Stimulated activated CD8-positive, alpha-beta memory T cell treated with anti-CD3 and anti-CD28 coated beads, Interleukin-7, amount 100 ng/mL, for 48 hours (primary cell): Measurements from ENCODE around the gene UCN3.
"Not testable (repeated sequence)": the region's sequence is repeated elsewhere in the genome, so short reads cannot be mapped to it uniquely, and the experiment has no call there.

Experiments
- DNase-seq, 2 donors: peaks; one replicate each; pipeline ENCODE4 v3.0.0-alpha.2; 2020; ENCODE audit warnings: low read depth in 1 of 2; ENCODE audit errors: extremely low read depth in 1 of 2

The UCN3 gene

GRCh38 chr10:5404208-5405041 lies 39.7 kb downstream of the UCN3 start, which contains the start of gene TUBAL3:
Gene TUBAL3, minus strand, starts transcription at chr10:5404828. Its CDS starts 36 bp downstream, at chr10:5404792.
- no peak for DNase-seq

GRCh38 chr10:5406918-5407317 lies 42.2 kb downstream of the UCN3 start:
- DNase-seq, result no peak

GRCh38 chr10:5410787-5411186 lies 46.0 kb downstream of the UCN3 start:
- DNase-seq, result not testable (repeated sequence)

GRCh38 chr10:5411941-5412276 lies 47.1 kb downstream of the UCN3 start:
- no peak for DNase-seq

- DNase-seq, result peak; percentile 53 to 61
Observed at GRCh38 chr10:5412277-5412941, 47.6 kb downstream of the UCN3 start, which contains the start of gene NET1. Gene NET1, plus strand, starts transcription at chr10:5412557. Its CDS starts 136 bp downstream, at chr10:5412693.

GRCh38 chr10:5413012-5413938 lies 48.5 kb downstream of the UCN3 start:
- no peak for DNase-seq

- DNase-seq, result no peak
Observed at GRCh38 chr10:5416981-5417380, 52.2 kb downstream of the UCN3 start.

- no peak for DNase-seq
Observed at GRCh38 chr10:5418584-5418983, 53.8 kb downstream of the UCN3 start.

GRCh38 chr10:5419466-5420094 lies 54.8 kb downstream of the UCN3 start:
- DNase-seq, result no peak

- DNase-seq, result no peak
Observed at GRCh38 chr10:5423771-5424170, 59.0 kb downstream of the UCN3 start.
